Stimulated activated CD8-positive, alpha-beta memory T cell treated with anti-CD3 and anti-CD28 coated beads, Interleukin-15, amount 100 ng/mL, for 1 hour (primary cell): Measurements from ENCODE around the gene TPSG1.

ENCODE experiments used
- DNase-seq: peaks from one replicate; pipeline ENCODE4 v3.0.0-alpha.2; 2020; ENCODE audit warnings: low read depth

Gene TPSG1

DNA sequence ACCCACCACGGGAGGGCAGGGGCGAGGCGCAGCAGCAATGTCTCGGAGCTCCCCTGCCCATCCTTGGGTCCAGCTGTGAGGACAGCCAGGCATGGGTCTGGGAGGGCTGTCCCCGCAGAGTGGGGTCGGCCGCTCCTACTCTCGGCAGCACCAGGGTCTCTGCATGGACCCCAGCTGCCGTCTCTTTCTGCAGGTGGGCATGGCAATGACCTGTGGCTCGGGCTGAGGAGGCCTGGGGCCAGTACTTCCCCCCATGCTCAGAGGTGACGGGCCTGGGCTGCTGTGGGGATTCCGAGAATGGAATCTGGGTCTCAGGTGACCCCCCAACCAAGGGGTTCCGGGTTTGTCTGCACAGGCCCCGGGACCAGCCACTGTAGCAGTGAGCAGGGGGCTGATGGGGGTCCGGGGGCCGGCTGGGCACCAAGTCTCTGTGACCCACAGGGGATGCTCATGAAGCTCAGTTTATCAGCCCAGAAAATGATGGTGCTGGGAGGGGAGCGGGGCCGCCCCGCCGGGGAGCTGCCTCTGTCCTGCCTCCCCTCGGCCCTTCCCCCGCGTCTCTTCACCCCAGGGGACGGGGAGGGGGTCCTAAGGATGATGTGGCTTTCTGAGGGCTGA lies 48.7 kb downstream of the TPSG1 start:
- DNase-seq, result no peak

DNA sequence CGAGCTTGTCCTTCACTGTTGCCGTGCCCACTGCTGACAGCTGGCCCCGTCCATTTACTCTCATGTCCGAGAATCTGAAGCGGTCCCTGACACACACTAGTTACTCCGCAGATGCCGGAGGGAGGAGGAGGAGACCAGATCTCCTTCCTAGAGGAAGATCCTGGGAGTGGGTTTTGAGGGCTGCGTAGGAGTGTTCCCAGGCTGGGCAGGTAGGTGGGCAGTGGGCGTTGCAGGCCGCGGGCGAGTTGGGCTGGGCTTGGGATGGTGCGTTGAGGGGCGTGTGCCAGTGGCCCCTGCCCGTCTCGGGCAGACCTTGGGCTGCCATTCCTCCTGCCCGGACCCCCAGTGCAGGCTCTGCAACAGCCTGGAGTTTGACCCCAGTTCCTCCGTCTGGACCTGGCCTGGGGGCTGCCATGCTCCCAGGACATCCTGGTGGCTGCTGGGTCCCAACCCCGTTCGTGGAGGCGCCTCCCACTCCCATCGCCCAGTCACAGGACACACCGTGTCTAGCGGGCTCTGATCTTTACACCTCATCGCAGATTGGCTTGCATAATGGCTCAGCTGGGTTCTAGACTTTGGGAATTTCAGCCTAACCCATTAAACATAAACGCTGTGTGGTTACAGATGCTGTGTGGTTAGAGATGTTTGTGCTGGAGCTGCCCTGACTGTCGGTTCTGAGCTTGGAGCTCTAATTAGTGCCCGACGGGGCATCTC lies 49.3 kb downstream of the TPSG1 start:
- no peak for DNase-seq

GRCh38 chr16:1174477-1175357 lies 50.4 kb downstream of the TPSG1 start:
- no peak for DNase-seq

DNA sequence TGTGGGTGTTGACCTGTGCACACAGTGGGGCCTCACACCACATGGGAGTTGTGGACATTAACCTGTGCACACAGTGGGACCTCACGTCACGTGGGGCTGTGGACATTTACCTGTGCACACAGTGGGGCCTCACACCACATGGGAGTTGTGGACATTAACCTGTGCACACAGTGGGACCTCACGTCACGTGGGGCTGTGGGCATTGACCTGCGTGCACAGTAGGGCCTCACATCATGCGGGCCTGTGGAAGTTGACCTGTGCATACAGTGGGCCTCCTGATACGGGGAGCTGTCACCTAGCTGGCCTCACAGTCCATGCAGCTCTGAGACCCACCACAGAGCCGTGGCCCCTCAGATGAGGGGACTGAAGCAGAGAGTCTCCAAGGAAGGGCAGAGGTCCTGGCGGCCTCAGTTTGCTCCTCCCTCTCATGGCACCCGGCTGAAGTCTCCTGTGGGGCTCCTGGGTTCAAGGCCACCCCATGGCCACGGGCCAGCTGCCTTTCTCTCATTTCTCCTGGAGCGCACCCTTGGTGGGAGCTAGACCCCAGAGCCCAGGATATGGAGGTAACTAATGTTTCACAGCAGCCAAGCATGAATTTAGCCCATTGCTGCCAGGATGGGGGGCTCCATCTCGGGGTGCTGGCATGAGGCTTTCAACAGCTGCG lies 51.1 kb downstream of the TPSG1 start:
- DNase-seq, result no peak

DNA sequence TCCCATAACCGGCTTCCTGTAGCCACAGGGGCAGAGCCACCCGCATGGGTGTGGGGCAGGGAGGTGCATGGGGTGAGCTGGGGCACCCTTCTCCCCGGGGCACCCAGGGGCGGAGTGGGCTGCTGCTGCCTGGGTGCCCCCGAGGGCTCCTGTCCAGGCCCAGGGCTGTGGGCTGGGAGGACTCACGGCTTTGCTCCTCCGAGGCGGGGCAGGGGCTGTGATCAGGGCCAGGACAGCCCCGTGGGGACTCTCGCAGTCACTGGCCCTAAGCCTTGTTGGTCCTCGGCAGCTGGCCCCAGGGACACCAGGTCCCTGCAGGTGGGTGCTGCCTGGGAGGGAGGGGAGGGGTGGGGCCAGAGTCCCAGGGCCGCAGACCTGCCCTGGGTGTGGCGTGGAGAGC lies 52.4 kb downstream of the TPSG1 start:
- no peak for DNase-seq

- DNase-seq, result no peak
Observed at GRCh38 chr16:1171854-1172428, 53.1 kb downstream of the TPSG1 start.
